GM18505 (cell line): ENCODE measurements around the gene TSPEAR.

Source experiments
- ATAC-seq: cut with Tn5 transposase; IDR thresholded peaks from one replicate; pipeline ENCODE4 v1.9.1; 2021; ENCODE audit not compliant: unreplicated experiment
- POLR2A ChIP-seq: IDR thresholded peaks from 4 replicates; pipeline ENCODE4 v1.6.1; 2011; ENCODE audit warnings: borderline replicate concordance; ENCODE audit not compliant: insufficient read depth, insufficient read length; ENCODE audit errors: extremely low read depth

The TSPEAR gene

GRCh38 chr21:44751186-44751798 is 39.9 kb upstream of the TSPEAR start:
- ATAC-seq: no peak
- no peak for TF ChIP-seq POLR2A

GRCh38 chr21:44750675-44751025 is 39.3 kb upstream of the TSPEAR start:
- no peak for ATAC-seq
- no peak for TF ChIP-seq POLR2A

GRCh38 chr21:44749759-44750674 is 38.6 kb upstream of the TSPEAR start:
- TF ChIP-seq POLR2A: no peak
- no peak for ATAC-seq

DNA sequence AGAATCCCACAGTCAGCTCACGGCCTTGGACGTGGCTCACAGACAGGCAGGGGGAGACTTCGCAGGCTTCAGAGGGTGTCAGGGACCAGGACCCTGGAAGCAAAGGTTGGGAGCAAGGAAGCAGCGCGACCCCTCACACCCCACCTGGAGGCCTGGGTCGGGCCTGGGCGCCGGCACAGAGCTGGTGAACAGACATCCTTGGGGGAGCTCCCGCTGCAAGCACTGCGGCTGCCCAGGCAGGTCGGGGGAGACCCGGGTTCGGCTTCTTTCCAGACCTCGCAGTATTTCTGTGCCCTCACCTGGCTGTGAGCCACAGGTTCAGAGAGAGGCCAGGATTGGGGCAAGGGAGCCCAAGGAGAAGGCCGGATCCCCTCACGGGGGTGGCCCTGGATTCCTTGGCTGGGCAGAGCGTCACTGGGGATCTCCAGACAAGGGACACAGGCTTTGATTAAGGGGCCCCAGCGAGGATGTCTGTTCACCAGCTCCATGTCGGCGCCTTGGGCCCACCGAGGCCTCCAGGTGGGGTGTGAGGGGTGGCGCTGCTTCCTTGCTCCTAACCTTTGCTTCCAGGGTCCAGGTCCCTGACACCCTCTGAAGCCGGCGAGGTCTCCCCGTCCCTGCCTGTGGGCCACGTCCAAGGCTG is 37.9 kb upstream of the TSPEAR start:
- TF ChIP-seq POLR2A: no peak
- no peak for ATAC-seq

DNA sequence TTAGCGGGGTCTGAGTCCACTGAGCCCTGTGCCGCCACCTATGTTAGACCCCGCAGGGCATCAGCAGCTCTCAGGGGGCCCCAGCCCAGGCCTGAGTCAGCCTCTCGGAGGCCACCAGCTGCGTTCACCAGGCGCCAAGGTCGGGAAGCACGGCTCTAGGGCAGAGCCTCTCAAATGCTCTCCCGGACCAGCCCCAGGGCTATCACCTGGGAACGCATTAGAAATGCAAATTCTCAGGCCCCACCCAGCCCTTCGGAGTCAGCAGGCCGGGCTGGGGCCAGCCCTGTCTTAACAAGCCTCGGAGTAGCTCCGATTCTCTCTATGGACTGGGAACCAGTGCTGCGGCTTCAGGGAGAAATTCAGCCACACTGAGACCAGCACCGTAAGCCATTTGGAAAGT is 37.2 kb upstream of the TSPEAR start:
- no peak for ATAC-seq

GRCh38 chr21:44742418-44743153 is 31.2 kb upstream of the TSPEAR start:
- TF ChIP-seq POLR2A: no peak
- no peak for ATAC-seq

More for the DNA sequence above, 37.2 kb upstream of the TSPEAR start:
- TF ChIP-seq POLR2A: no peak

GRCh38 chr21:44741921-44742320 is 30.5 kb upstream of the TSPEAR start:
- no peak for TF ChIP-seq POLR2A
- ATAC-seq: no peak

DNA sequence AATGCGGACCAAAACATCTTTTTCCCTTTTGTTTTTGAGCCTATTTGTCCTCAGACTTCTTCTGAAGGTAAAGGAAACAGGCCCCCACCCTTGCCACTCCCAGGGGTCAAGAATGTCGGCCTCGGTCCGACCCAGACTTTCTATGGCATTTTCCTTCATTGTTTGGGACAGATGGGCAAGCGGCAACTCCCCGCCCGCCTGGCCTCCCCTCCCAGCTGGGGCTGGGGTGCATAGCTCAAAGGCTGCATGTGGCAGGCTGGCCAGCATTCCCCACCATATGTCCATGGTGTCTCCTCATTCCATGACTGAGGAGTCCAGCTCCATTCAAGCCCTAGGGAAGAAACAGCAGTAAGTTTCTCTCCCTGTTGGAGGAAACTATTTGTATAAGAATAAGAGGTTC is 29.4 kb upstream of the TSPEAR start:
- no peak for ATAC-seq
- no peak for TF ChIP-seq POLR2A

DNA sequence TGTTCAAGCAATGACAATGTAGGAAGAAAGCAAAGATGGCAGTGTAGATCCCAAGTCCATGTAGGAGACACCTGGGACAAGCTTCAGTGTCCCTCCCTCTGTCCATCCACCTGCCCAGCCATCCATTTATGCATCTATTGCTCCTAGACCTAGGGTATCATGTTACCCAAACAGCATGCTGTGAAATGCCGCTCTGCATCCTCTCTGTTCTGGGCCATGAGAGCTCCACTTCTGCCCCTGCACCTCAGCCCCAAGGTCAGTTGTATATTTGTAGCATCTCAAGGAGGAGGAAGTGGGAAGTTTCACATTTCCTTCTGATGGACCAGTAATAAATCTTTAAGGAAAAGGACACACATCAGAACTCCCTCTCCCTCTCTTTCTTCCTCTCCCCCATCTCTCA is 27.9 kb upstream of the TSPEAR start:
- no peak for ATAC-seq
- TF ChIP-seq POLR2A: no peak

DNA sequence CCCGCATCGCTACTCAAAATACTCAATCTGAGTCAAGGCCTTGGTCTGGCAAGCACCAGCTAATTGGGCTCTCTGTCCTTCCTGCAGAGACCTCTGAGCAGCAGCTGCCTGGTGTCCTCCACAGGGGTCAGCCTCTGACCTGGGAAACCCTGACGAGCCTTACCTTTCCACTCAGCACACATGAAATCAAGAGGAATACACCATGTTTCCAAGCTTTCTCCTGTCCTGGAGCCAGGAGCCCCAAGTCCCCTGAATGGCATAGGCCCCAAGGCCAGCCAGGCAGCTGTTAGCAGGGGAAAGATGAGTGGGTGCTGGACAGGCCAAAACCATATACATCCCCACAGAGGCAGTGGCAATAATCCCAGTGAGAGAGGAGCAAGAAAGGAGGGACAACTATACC is 27.2 kb upstream of the TSPEAR start:
- no peak for ATAC-seq
- TF ChIP-seq POLR2A: no peak

GRCh38 chr21:44737706-44738354 is 26.5 kb upstream of the TSPEAR start:
- ATAC-seq: no peak
- no peak for TF ChIP-seq POLR2A

DNA sequence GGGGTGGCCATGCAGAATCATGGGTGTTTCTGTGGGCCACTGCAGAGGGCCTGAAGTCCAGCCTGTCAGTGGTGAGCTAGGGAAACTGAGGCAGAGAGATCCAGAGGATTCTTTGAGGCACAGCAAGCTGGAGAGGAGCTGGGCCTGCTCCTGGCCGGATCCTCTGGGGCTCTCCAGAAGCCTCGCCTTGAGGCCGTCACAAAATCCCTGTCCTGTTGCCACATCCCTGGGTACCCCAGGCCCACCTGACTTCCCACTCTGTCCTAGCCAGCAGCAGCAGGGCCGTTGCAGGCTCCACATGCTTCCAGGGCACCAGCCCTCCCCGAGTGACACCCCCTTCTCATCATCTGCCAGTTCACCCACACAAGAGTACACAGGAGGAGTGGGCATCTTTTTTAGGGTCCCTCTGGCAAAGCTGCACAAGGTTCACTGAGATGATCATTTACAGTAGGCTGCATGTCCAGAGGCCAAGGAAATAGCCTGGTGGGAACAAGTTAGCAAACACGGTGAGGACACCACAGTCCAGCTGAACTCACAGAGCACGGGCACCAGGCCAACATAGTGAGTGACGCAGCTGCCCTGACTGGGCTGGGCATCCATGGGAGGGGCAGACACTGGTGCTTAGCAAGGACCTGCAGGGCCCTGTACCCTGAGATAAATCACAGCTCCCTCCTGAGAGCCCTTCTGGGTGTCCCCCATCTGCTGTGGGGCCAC is 25.1 kb upstream of the TSPEAR start:
- no peak for TF ChIP-seq POLR2A
- no peak for ATAC-seq

GRCh38 chr21:44735821-44736220 is 24.4 kb upstream of the TSPEAR start:
- TF ChIP-seq POLR2A: no peak
- no peak for ATAC-seq

DNA sequence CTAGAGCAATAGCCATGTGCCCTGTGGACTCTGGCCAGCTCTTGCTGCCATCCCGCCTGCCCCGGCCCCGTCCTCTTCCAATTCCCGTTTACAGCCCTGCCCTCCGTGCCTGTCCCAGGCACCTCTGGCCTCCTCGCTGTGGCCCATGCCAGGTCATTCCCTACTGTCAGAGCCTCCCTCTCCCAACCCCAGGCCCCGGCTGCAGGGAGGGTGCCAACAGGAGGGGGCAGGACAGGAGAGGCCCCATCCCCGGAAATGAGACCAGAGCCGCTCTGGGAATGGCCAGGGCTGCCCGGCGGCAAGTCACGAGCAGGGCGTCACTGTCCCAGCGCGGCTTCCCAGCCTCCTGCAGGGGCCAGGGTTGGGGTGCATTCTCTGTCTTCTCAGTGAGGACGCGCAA is 23.5 kb upstream of the TSPEAR start:
- no peak for TF ChIP-seq POLR2A
- no peak for ATAC-seq
